A673 (cell line): ENCODE measurements around the gene YIPF6.

Experiments used
- CTCF ChIP-seq: fragments of 300-800, 200-600 bp; sonication (generic); conservative IDR thresholded peaks from 2 replicates; pipeline ENCODE4 v1.5.1; 2017; ENCODE audit warnings: low read depth, mild to moderate bottlenecking, antibody characterized with exemption, low read length, moderate library complexity, mixed read lengths
- EZH2 ChIP-seq: fragments of 200-600 bp; sonication (generic); IDR thresholded peaks from 2 replicates; pipeline ENCODE4 v1.6.1; 2017; ENCODE audit warnings: borderline replicate concordance, low read depth, mild to moderate bottlenecking, mixed read lengths, antibody characterized with exemption, low read length; ENCODE audit not compliant: poor library complexity, severe bottlenecking

GRCh38 chrX:68463880-68464279 is 35.0 kb upstream of the YIPF6 start:
- TF ChIP-seq CTCF (no peak), EZH2 (no peak)
